ENCODE results near the gene RRAGB.
"Not testable (repeated sequence)": the region's sequence is repeated elsewhere in the genome, so short reads cannot be mapped to it uniquely, and the experiment has no call there.

The RRAGB gene

DNA sequence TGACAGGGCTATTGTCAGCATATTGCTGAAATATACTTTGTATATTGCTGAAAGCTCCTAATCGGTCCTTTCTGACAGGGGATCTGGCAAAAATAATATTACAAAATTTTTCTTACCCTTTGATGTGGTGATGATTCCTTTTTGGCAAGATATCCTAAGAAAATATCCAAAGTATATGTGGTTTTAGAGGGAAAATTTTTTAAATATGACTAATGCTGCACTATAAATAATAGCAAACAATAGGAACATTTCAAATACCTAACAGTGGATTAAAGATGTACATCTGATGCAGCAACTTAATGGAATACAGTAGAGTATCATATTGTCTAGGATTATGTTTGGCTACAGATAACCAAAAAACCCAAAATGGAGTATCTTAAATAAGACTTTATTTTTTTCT is 49.6 kb downstream of the RRAGB start:
- no peak overlapping the region for H3K4me3 ChIP-seq (ENCODE audit: control insufficient read depth, low read depth, low read length)
- peak; percentile 19 for DNase-seq (ENCODE audit: low read depth)
- no peak for TF ChIP-seq CTCF (conservative IDR thresholded peaks at IDR 0.05; ENCODE audit: control insufficient read depth, insufficient read depth, low read depth, low read length)

DNA sequence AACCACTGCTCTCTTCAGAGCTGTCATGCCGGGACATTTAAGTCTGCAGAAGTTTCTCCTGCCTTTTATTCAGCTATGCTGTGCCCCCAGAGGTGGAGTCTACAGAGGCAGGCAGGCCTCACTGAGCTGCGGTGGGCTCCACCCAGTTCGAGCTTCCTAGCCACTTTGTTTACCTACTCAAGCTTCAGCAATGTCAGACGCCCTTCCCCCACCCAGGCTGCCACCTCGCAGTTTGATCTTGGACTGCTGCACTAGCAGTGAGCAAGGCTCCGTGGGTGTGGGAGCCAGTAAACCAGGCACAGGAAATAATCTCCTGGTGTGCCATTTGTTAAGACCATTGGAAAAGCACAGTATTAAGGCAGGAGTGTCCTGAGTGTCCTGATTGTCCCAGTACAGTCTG is 56.9 kb downstream of the RRAGB start:
- not testable (repeated sequence) for DNase-seq (ENCODE audit: low read depth); H3K4me3 ChIP-seq (ENCODE audit: control insufficient read depth, low read depth, low read length)

- DNase-seq (ENCODE audit: low read depth) = no peak
- no peak for TF ChIP-seq CTCF (conservative IDR thresholded peaks at IDR 0.05; ENCODE audit: control insufficient read depth, insufficient read depth, low read depth, low read length)
- no peak overlapping the region for H3K4me3 ChIP-seq (ENCODE audit: control insufficient read depth, low read depth, low read length)
Measured at GRCh38 chrX:55777596-55777995, 60.0 kb downstream of the RRAGB start.

GRCh38 chrX:55778322-55778721 is 60.8 kb downstream of the RRAGB start:
- no peak for TF ChIP-seq CTCF (conservative IDR thresholded peaks at IDR 0.05; ENCODE audit: control insufficient read depth, insufficient read depth, low read depth, low read length)
- no peak for DNase-seq (ENCODE audit: low read depth)
- no peak overlapping the region for H3K4me3 ChIP-seq (ENCODE audit: control insufficient read depth, low read depth, low read length)

GRCh38 chrX:55783723-55784122 is 66.2 kb downstream of the RRAGB start:
- no peak for TF ChIP-seq CTCF (conservative IDR thresholded peaks at IDR 0.05; ENCODE audit: control insufficient read depth, insufficient read depth, low read depth, low read length)
- no peak overlapping the region for H3K4me3 ChIP-seq (ENCODE audit: control insufficient read depth, low read depth, low read length)

DNA sequence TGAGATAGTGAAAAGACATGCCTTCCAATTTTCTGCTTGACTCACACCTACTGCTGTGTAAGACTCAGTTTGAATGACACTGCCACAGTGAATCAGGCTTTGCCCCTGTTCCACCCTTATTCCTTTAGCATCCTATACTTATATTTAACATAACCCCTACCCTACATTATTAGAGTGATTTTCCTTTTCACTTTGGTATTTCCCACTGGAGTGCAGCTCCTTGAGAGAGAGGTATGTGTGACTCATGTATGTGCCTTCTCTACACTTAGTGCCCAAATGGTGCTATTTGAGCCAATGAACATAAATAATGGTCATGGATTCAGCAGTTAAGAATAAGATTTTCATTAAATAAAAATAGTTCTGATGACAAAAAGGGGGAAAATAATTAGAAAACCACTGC is 69.5 kb downstream of the RRAGB start:
- TF ChIP-seq CTCF (conservative IDR thresholded peaks at IDR 0.05; ENCODE audit: control insufficient read depth, insufficient read depth, low read depth, low read length) = no peak
- H3K4me3 ChIP-seq (ENCODE audit: control insufficient read depth, low read depth, low read length) = no peak overlapping the region
- DNase-seq (ENCODE audit: low read depth) = no peak

More at GRCh38 chrX:55783723-55784122, 66.2 kb downstream of the RRAGB start:
- no peak for DNase-seq (ENCODE audit: low read depth)

DNA sequence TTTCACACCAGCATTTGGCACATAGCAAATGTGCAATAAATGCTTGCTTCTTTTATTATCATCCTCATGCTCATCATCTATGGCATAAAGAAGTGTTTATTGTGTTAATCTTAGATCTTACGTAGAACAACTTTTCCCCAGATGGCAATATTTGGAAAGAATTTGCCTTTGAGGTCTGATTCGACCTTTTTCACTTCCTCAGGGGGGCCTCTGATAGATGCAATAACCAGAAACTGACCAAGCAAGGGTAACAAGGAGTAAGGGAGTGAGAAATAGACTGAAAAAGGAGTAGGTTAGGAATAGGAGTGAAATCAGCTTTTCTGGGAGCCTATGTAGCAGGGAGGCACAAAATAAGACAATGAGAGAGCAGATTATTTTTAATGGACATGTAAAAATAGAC is 70.2 kb downstream of the RRAGB start:
- no peak for DNase-seq (ENCODE audit: low read depth)
- H3K4me3 ChIP-seq (ENCODE audit: control insufficient read depth, low read depth, low read length) = no peak overlapping the region
- TF ChIP-seq CTCF (conservative IDR thresholded peaks at IDR 0.05; ENCODE audit: control insufficient read depth, insufficient read depth, low read depth, low read length) = no peak

All from fibroblast of mammary gland (primary cell).